Caco-2 (cell line): ENCODE results near the gene NSG1. TPM values are rescaled to one million over a fixed set of nuclear protein-coding genes. Genes with fewer than 3 reads are reported as not detected.

Source experiments
- total RNA-seq: library from RNA; stranded (reverse); gene quantifications from 2 replicates; pipeline ENCODE4 v1.2.3, GENCODE V29; 2022

Gene NSG1
- total RNA-seq, 1 experiment from 2014 or later, result 7.2 TPM

Other genes with a start within 250 kb of the NSG1 start
- not detected in 2 replicates for gene OTOP1, start 160.2 kb upstream of the NSG1 start, total RNA-seq
- gene TMEM128, start 138.9 kb upstream of the NSG1 start, total RNA-seq, result 14.4 and 19.0 TPM in 2 replicates
- 27.3 and 29.8 TPM in 2 replicates for gene LYAR, start 96.9 kb upstream of the NSG1 start, total RNA-seq
- 3.5 and 7.2 TPM in 2 replicates for gene ZBTB49, start 96.9 kb upstream of the NSG1 start, total RNA-seq
- gene STX18, start 154.9 kb downstream of the NSG1 start, total RNA-seq, result 32.5 and 36.5 TPM in 2 replicates